Lower leg skin (tissue), 4 donors: ENCODE data around the gene SNX6. TPM values are rescaled to one million over a fixed set of nuclear protein-coding genes. Genes with fewer than 3 reads are reported as not detected.
A peak's percentile ranks its signal among the peaks of the same experiment; 100 is the strongest.
"Not testable (repeated sequence)": the region's sequence is repeated elsewhere in the genome, so short reads cannot be mapped to it uniquely, and the experiment has no call there.

Experiments
- DNase-seq, 2 donors: peaks; one replicate each; pipeline ENCODE4 v3.0.0-alpha.2; 2019; ENCODE audit warnings: low spot score in 2 of 2
- H3K4me3 ChIP-seq: fragments of 200-600 bp; sonication (generic); 2 replicates; pipeline ENCODE4 v1.5.1; 2017; ENCODE audit warnings: mild to moderate bottlenecking, low read depth; ENCODE audit not compliant: poor library complexity, severe bottlenecking
- POLR2A ChIP-seq, 2 donors: fragments of 450-650 bp; IDR thresholded peaks; one replicate each; pipeline ENCODE4 v1.6.1; 2016 to 2017; ENCODE audit warnings: antibody characterized with exemption in 2 of 2, mild to moderate bottlenecking in 1 of 2, moderate library complexity in 1 of 2
- WGBS, 2 donors: methylation state at CpG; one replicate each; pipeline ENCODE4 v1.1.5; 2018; 5-methylcytosine and 5-hydroxymethylcytosine counted together
- intact Hi-C: fragments of 100-400 bp; cut with DNase I; formaldehyde crosslinking; loops from one replicate; pipeline ENCODE4 v1.15.0; 2023; ENCODE audit warnings: low total_unique reads
- total RNA-seq, 4 donors: library from RNA; depleted of rRNA; stranded (reverse); fragments of >200 nt; gene quantifications; one replicate each; pipeline ENCODE4 v1.1.0, GENCODE V29; 2016
- TF ChIP-seq, protein P1 (sequence below), 3 donors: fragments of 450-650 bp; IDR thresholded peaks; one replicate each; pipeline ENCODE4 v1.5.1; 2016; ENCODE audit warnings: antibody characterized with exemption in 3 of 3, mild to moderate bottlenecking in 3 of 3, moderate library complexity in 2 of 3

The SNX6 gene
- total RNA-seq, 4 donors from 2014 or later = 66.9 to 74.6 (median 73.5) TPM

DNA sequence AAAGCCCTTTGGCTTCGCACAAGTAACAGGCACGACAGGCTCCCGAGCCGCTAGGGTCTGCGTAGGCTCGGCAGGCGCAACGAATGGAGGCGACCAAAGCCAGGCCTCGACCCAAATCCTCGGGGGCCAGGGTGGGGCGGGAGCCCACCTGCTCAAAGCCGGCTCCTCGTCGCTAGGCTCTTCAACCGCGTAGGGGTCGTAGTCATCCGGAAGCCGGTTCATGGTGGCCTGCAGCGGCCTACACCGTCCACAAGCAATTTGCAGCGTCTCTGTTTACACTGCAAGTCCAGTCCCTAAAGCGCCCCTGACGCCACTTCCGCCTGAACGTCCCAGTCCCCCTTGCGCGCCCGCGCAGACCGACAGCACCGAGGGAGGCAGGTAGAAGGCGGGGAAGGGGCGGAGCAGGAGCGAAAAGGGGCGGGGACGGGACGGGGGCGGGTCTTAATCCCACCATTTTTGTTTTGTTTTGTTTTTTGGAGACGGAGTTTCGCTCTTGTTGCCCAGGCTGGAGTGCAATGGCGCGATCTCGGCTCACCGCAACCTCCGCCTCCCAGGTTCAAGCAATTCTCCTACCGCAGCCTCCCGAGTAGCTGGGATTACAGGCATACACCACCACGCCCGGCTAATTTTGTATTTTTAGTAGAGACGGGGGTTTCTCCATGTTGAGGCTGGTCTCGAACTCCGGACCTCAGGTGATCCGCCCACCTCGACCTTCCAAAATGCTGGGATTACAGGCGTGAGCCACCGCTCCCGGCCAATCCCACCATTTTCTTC is 90.4 kb downstream of the SNX6 start, which contains the start of gene EAPP:
EAPP (minus strand) TSS at position 295 of the 774 bp plus-strand sequence; CDS start at position 222, 73 bp downstream.
- TF ChIP-seq, protein P1, sequence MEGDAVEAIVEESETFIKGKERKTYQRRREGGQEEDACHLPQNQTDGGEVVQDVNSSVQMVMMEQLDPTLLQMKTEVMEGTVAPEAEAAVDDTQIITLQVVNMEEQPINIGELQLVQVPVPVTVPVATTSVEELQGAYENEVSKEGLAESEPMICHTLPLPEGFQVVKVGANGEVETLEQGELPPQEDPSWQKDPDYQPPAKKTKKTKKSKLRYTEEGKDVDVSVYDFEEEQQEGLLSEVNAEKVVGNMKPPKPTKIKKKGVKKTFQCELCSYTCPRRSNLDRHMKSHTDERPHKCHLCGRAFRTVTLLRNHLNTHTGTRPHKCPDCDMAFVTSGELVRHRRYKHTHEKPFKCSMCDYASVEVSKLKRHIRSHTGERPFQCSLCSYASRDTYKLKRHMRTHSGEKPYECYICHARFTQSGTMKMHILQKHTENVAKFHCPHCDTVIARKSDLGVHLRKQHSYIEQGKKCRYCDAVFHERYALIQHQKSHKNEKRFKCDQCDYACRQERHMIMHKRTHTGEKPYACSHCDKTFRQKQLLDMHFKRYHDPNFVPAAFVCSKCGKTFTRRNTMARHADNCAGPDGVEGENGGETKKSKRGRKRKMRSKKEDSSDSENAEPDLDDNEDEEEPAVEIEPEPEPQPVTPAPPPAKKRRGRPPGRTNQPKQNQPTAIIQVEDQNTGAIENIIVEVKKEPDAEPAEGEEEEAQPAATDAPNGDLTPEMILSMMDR (IDR thresholded peaks at IDR 0.05) = peak in 1 of 3 donors; percentile 47
- TF ChIP-seq POLR2A (IDR thresholded peaks at IDR 0.05) = peak in 1 of 2 donors; percentile 79
- peak within 1 kb of the TSS; percentile 99 for H3K4me3 ChIP-seq
- intact Hi-C loops = no loop called here
- 2 to 3% methylated on average over 56 to 58 of the region's 59 CpGs for WGBS, 2 donors
- peak; percentile 97 to 99 for DNase-seq

DNA sequence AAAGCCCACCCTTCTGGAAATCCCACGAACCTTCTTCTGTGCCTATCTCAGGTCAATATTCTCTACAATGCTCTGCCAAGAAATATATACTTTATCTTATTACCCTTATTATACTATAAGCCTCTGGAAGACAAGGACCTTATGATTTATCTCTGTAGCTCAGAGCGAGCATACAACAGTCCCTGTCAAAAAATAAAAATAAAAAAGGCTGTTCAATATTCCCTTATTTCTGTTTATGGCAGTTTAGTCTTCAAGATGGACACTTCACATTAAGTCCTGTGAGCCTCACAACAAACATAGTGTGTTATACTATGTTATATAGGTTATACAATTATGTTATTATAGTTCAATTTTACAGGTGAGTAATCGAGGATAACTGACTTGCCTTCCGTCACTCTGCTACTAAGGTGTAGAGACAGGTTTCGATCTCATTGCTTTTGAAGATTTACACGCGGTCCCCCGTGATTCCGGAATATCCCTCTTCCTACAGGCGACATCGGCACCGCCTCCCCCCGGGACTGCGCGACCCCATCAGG is 91.0 kb downstream of the SNX6 start:
- intact Hi-C loops = no loop called here
- H3K4me3 ChIP-seq = peak overlapping the region; percentile 99
- DNase-seq = no peak
- 1% methylated on average over 15 of the region's 15 CpGs for WGBS, 2 donors
- no peak for TF ChIP-seq POLR2A (IDR thresholded peaks at IDR 0.05)
- TF ChIP-seq, protein P1 (IDR thresholded peaks at IDR 0.05) = no peak

DNA sequence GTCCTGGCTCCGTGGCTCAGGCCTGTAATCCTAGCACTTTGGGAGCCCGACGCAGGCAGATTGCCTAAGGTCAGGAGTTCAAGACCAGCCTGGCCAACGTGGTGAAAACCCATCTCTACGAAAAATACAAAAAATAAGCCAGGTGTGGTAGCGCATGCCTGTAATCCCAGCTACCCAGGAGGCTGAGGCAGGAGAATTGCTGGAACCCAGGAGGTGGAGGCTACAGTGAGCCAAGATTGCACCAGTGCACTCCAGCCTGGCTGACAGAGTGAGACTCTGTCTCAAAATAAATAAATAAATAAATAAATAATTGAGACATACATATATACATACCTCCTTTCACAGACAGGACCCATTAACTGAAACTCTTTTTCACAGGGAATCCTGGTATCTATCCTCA is 91.9 kb downstream of the SNX6 start:
- WGBS, 2 donors = 68 to 71% methylated on average over 6 of the region's 6 CpGs
- DNase-seq, intact Hi-C loops, H3K4me3 ChIP-seq: not testable (repeated sequence)

DNA sequence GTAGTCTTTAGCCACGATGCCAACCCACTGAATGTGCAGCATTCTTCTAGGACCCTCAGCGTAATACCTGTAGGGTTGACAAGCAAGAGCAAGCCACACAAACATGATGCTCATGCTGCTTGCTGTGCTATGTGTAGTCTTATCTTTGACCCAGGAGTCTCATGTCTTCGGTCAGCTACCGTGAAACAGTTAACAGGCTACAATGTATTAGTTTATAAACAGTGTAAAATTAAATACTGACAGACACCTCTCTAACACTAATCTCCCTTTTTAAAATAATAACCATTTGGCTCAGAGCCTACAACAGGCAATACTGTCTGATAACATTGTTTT is 92.3 kb downstream of the SNX6 start:
- DNase-seq = no peak
- WGBS, 2 donors = 93 to 95% methylated on average over 4 of the region's 4 CpGs
- intact Hi-C loops = no loop called here
- H3K4me3 ChIP-seq = no peak overlapping the region
- TF ChIP-seq, protein P1 (IDR thresholded peaks at IDR 0.05) = no peak
- no peak for TF ChIP-seq POLR2A (IDR thresholded peaks at IDR 0.05)

DNA sequence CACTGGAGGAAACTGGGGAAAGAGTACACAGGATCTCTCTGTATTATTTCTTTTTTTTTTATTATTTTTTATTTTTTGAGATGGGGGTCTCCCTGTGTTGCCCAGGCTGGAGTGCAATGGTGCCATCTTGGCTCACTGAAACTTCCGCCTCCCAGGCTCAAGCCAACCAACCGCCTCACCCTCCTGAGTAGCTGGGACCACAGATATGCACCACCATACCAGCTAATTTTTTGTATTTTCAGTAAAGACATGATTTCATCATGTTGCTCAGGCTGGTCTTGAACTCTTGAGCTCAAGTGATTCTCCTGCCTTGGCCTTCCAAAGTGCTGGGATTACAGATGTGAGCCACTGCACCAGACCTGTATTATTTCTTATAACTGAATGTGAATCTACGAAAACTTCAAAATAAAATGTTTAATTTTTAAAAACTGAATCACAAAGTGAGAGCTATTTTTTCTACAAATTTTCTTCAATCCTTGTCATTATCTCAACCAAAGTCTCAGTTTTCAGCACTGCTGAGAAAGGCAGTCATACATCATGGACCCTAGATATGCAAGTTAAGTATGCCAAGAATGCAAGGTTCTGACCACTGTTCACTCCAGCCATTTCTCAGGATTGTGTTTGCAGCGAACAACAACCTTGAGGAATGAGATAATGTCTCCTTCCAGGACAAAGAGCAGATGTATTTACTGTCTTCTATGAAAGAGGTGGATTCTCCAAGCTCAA is 92.8 kb downstream of the SNX6 start:
- intact Hi-C loops = no loop called here
- WGBS, 2 donors = 89 to 91% methylated on average over 4 of the region's 4 CpGs
- no peak overlapping the region for H3K4me3 ChIP-seq
- TF ChIP-seq, protein P1 (IDR thresholded peaks at IDR 0.05) = no peak
- no peak for TF ChIP-seq POLR2A (IDR thresholded peaks at IDR 0.05)
- no peak for DNase-seq

DNA sequence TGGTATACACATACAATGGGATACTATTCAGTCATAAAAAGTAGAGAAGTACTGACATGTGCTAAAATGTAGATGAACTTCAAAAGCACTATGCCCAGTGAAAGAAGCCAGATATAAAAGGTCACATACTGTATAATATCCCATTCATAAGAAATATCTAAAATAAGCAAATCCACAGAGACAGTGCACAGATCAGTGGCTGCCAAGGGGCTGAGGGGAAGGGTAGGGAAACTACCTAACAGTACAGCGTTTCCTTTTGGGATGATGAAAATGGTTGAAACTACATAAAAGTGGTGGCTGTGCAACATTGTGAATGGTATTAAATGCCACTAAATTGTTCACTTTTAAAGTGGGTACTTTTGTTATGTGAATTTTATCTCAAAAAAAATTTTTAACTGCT is 102.4 kb downstream of the SNX6 start:
- intact Hi-C loops = no loop called here
- H3K4me3 ChIP-seq = no peak overlapping the region
- DNase-seq = no peak
- 82 to 97% methylated on average over 1 of the region's 1 CpG for WGBS, 2 donors
- TF ChIP-seq, protein P1 (IDR thresholded peaks at IDR 0.05) = no peak
- no peak for TF ChIP-seq POLR2A (IDR thresholded peaks at IDR 0.05)

DNA sequence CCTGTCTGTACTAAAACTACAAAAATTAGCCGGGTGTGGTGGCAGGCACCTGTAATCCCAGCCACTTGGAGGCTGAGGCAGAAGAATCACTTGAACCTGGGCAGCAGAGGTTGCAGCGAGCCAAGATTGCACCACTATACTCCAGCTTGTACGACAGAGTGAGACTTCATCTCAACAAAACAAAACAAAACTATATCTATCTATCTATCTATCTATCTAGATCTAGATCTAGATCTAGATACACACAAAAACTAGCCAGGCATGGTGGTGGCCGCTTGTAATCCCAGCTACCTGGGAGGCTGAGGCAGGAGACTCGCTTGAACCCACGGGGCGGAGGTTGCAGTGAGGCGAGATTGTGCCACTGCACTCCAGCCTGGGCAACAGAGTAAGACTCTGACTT is 105.7 kb downstream of the SNX6 start:
- intact Hi-C loops, DNase-seq, H3K4me3 ChIP-seq: not testable (repeated sequence)
- 95 to 96% methylated on average over 8 of the region's 8 CpGs for whole genome bisulfite sequencing, 2 donors
